SK-N-MC (cell line): ENCODE data around the gene FAM13A.

Experiments
- EZH2 ChIP-seq: fragments of 200-600 bp; sonication (generic); IDR thresholded peaks from one replicate; pipeline ENCODE4 v1.6.1; 2017; ENCODE audit warnings: antibody characterized with exemption
- POLR2AphosphoS5 ChIP-seq: IDR thresholded peaks from 2 replicates; pipeline ENCODE4 v1.6.1; 2012; ENCODE audit warnings: mild to moderate bottlenecking, low read depth, low read length, borderline replicate concordance

- TF ChIP-seq EZH2 (no peak), POLR2AphosphoS5 (no peak)
These were observed 87.2 kb downstream of the FAM13A start for GRCh38 chr4:88969746-88970145.
